Kidney epithelial cell (primary cell): Measurements from ENCODE around the gene DRC3. TPM values are rescaled to one million over a fixed set of nuclear protein-coding genes. Genes with fewer than 3 reads are reported as not detected.
A peak's percentile ranks its signal among the peaks of the same experiment; 100 is the strongest.

Source experiments
- DNase-seq: peaks from one replicate; pipeline ENCODE4 v3.0.0-alpha.2; 2010; ENCODE audit warnings: low read depth
- H3K27me3 ChIP-seq: 2 replicates; pipeline ENCODE4 v1.6.0; 2011; ENCODE audit warnings: low read length; ENCODE audit not compliant: control insufficient read depth, insufficient read depth
- H3K36me3 ChIP-seq: 2 replicates; pipeline ENCODE4 v1.5.1; 2011; ENCODE audit warnings: low read length; ENCODE audit not compliant: control insufficient read depth, insufficient read depth
- H3K4me3 ChIP-seq: 2 replicates; pipeline ENCODE4 v1.5.1; 2011; ENCODE audit warnings: low read depth, mild to moderate bottlenecking, control low read depth, low read length
- CTCF ChIP-seq: IDR thresholded peaks from 2 replicates; pipeline ENCODE4 v1.5.1; 2011; ENCODE audit warnings: mild to moderate bottlenecking, moderate library complexity, low read length, control low read depth, inconsistent platforms; ENCODE audit not compliant: insufficient read depth, poor library complexity, severe bottlenecking
- total RNA-seq: library from RNA; depleted of rRNA; stranded (reverse); fragments of >200 nt; gene quantifications from 2 replicates; pipeline ENCODE4 v1.2.3, GENCODE V29; 2015

Gene DRC3
- total RNA-seq, 1 donor from 2014 or later, result 3.9 TPM

- Histone ChIP-seq H3K4me3 (no peak overlapping the region), H3K27me3 (no peaks in the 10 kb centered on the region), H3K36me3 (no peaks in the 10 kb centered on the region)
- no peak for TF ChIP-seq CTCF
- DNase-seq, result no peak
These were observed 10.1 kb downstream of the DRC3 start for GRCh38 chr17:17982801-17983200.

GRCh38 chr17:17983376-17983775, 10.7 kb downstream of the DRC3 start:
- no peaks in the 10 kb centered on the region for H3K27me3 ChIP-seq
- no peaks in the 10 kb centered on the region for H3K36me3 ChIP-seq
- no peak overlapping the region for H3K4me3 ChIP-seq
- DNase-seq, result no peak
- TF ChIP-seq CTCF, result no peak

- no peak for TF ChIP-seq CTCF
- DNase-seq, result no peak
These were observed 11.1 kb downstream of the DRC3 start for GRCh38 chr17:17983776-17984175.

GRCh38 chr17:17985153-17985552, 12.5 kb downstream of the DRC3 start:
- TF ChIP-seq CTCF, result no peak
- Histone ChIP-seq H3K36me3 (no peaks in the 10 kb centered on the region), H3K4me3 (no peak overlapping the region), H3K27me3 (no peaks in the 10 kb centered on the region)
- DNase-seq, result no peak

More at GRCh38 chr17:17983776-17984175, 11.1 kb downstream of the DRC3 start:
- Histone ChIP-seq H3K36me3 (no peaks in the 10 kb centered on the region), H3K4me3 (no peak overlapping the region), H3K27me3 (no peaks in the 10 kb centered on the region)

- Histone ChIP-seq H3K4me3 (no peak overlapping the region), H3K36me3 (no peaks in the 10 kb centered on the region), H3K27me3 (no peaks in the 10 kb centered on the region)
- TF ChIP-seq CTCF, result peak; percentile 22
- no peak for DNase-seq
These were observed 12.9 kb downstream of the DRC3 start for GRCh38 chr17:17985555-17985954.

- no peaks in the 10 kb centered on the region for H3K27me3 ChIP-seq
- TF ChIP-seq CTCF, result no peak
- H3K36me3 ChIP-seq, result no peaks in the 10 kb centered on the region
- H3K4me3 ChIP-seq, result no peak overlapping the region
- DNase-seq, result no peak
These were observed 14.7 kb downstream of the DRC3 start for GRCh38 chr17:17987187-17987896.
